Lower leg skin (tissue), 3 donors: ENCODE measurements around the gene HERC2.

ENCODE experiments used
- CTCF ChIP-seq, 3 donors: fragments of 450-650 bp; IDR thresholded peaks; one replicate each; pipeline ENCODE4 v1.5.1; 2016; ENCODE audit warnings: antibody characterized with exemption in 3 of 3, mild to moderate bottlenecking in 3 of 3, moderate library complexity in 2 of 3
- POLR2A ChIP-seq, 2 donors: fragments of 450-650 bp; IDR thresholded peaks; one replicate each; pipeline ENCODE4 v1.6.1; 2016 to 2017; ENCODE audit warnings: antibody characterized with exemption in 2 of 2, mild to moderate bottlenecking in 1 of 2, moderate library complexity in 1 of 2

DNA sequence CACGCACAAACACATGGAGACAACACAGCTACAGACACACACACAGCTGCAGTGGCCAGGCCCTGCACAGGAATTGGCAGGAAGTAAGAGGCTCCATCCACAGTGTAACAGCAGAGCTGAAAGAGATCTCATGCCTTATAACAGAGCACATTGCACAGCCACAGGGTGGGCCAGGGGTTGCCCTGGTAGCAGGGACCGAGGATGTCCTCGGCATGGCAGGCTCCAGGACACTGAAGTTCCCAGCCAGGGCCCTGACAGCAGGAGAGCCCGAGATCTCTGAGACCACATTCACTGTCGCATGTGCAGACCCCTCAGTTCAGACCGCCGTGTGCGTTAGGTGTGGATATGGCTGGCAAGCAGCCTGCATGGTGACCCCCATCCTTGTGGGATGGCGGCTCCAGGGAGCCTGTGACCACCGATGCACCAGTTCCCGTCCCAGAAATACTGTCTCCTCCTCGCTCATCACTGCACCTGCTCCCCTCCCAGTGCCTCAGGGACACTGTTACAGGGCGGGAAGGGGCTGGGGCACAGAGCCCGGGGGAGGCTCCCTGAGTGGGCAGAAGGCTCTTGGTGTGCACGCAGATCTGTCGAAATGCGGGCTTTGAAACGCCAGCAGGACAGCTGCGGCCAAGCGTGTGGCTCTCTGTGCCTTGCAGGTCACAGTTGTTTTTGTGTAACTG, 221.3 kb downstream of the HERC2 start:
- TF ChIP-seq CTCF (IDR thresholded peaks at IDR 0.05) (no peak), POLR2A (IDR thresholded peaks at IDR 0.05) (no peak)
